NT2/D1 (cell line): Measurements from ENCODE around the gene MAGI1.

Experiments used
- DNase-seq: peaks from one replicate; pipeline ENCODE4 v3.0.0-alpha.2; 2011; ENCODE audit warnings: low read depth, low spot score
- H3K27me3 ChIP-seq: 2 replicates; pipeline ENCODE4 v1.6.0; 2011; ENCODE audit warnings: mild to moderate bottlenecking; ENCODE audit not compliant: insufficient read length, insufficient read depth
- H3K36me3 ChIP-seq: 2 replicates; pipeline ENCODE4 v1.6.1; 2011; ENCODE audit warnings: mild to moderate bottlenecking, low read length, mixed read lengths; ENCODE audit not compliant: insufficient read depth, insufficient read length
- H3K4me1 ChIP-seq: 2 replicates; pipeline ENCODE4 v1.5.1; 2011; ENCODE audit not compliant: insufficient read depth, insufficient read length
- H3K4me3 ChIP-seq: 2 replicates; pipeline ENCODE4 v1.5.1; 2011; ENCODE audit warnings: low read depth; ENCODE audit not compliant: insufficient read length
- H3K9ac ChIP-seq: 2 replicates; pipeline ENCODE4 v1.6.0; 2011; ENCODE audit warnings: low read depth; ENCODE audit not compliant: insufficient read length
- H3K9me3 ChIP-seq: 2 replicates; pipeline ENCODE4 v1.5.1; 2011; ENCODE audit warnings: mild to moderate bottlenecking, low read length; ENCODE audit not compliant: insufficient read depth
- SUZ12 ChIP-seq: IDR thresholded peaks from 2 replicates; pipeline ENCODE4 v1.6.1; 2011; ENCODE audit not compliant: insufficient read length, insufficient read depth; ENCODE audit errors: extremely low read depth
- YY1 ChIP-seq: IDR thresholded peaks from 2 replicates; pipeline ENCODE4 v1.6.1; 2011; ENCODE audit not compliant: insufficient read length, insufficient read depth
- ZNF274 ChIP-seq: IDR thresholded peaks from 2 replicates; pipeline ENCODE4 v1.6.1; 2011; ENCODE audit warnings: mild to moderate bottlenecking, low read depth, low read length

The MAGI1 gene

DNA sequence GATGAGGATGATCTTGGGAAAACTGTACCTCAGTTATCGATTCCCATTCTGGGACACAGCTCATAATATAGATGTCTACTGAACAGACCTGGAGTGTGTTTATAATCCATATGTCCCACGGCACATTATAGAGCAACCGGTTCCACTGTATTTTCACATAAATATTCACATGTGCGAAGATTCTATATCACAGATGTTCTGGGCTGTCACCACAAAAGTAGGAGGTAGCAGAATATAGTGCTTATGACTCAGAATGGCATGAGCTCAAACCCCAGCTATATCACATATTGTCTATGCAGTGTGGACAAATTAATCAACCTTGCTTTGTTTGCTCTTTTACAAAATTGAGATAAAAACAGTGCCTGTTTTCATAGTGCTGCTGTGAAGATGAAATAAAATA, 710.6 kb downstream of the MAGI1 start:
- Histone ChIP-seq H3K27me3 (no peaks in the 10 kb centered on the region), H3K9ac (no peak overlapping the region), H3K4me3 (no peak overlapping the region), H3K36me3 (no peaks in the 10 kb centered on the region), H3K9me3 (peaks cover 8% of the 10 kb centered on the region; the same call in 1 of the 2 replicates), H3K4me1 (no peaks in the 10 kb centered on the region)
- TF ChIP-seq ZNF274 (no peak), SUZ12 (no peak), YY1 (no peak)
- no peak for DNase-seq

DNA sequence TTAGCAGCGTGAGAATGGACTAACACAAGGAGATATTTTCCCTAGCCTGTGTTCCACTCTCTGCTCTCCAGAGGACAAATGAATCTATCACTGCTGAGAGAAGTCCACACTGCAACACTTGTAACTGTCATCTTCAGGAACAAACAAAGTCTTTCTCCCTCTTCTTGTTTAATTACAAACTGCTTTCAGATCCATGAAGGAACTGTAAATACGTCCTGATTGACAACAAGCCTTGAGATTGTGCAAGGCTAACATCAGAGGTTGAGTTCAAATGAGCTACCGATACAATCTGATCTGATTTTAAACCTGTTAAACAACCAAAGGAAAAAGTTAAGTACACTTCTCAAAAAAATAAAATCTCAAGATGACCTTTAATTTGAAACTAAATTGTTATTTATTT, 712.1 kb downstream of the MAGI1 start:
- no peak overlapping the region for H3K4me3 ChIP-seq
- DNase-seq, result no peak
- H3K4me1 ChIP-seq, result no peaks in the 10 kb centered on the region
- peaks cover 8% of the 10 kb centered on the region; the same call in 1 of the 2 replicates for H3K9me3 ChIP-seq
- H3K27me3 ChIP-seq, result no peaks in the 10 kb centered on the region
- H3K36me3 ChIP-seq, result no peaks in the 10 kb centered on the region
- TF ChIP-seq YY1, result no peak
- no peak for TF ChIP-seq ZNF274
- TF ChIP-seq SUZ12, result no peak
- H3K9ac ChIP-seq, result no peak overlapping the region

DNA sequence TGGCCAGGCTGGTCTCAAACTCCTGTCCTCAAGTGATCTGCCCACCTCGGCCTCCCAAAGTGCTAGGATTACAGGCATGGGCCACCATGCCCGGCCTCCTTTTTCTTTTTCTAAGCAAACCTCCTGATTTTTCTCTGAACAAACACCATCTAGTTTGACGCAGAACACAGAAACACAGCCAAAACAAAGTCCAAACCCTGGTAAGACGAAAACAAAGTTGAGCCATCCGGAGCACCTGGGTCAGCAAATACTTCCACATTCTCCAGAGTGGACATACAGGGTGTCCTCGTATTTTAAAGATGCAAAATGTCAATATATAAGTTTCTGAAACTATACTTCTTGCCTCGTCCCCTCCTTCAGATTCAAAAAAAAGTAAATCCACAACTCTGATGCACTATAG, 715.8 kb downstream of the MAGI1 start:
- no peaks in the 10 kb centered on the region for H3K4me1 ChIP-seq
- H3K36me3 ChIP-seq, result no peaks in the 10 kb centered on the region
- no peaks in the 10 kb centered on the region for H3K27me3 ChIP-seq
- DNase-seq, result no peak
- peaks cover 16% of the 10 kb centered on the region; the same call in 1 of the 2 replicates for H3K9me3 ChIP-seq
- H3K9ac ChIP-seq, result no peak overlapping the region
- no peak overlapping the region for H3K4me3 ChIP-seq
- TF ChIP-seq YY1 (no peak), ZNF274 (no peak), SUZ12 (no peak)

DNA sequence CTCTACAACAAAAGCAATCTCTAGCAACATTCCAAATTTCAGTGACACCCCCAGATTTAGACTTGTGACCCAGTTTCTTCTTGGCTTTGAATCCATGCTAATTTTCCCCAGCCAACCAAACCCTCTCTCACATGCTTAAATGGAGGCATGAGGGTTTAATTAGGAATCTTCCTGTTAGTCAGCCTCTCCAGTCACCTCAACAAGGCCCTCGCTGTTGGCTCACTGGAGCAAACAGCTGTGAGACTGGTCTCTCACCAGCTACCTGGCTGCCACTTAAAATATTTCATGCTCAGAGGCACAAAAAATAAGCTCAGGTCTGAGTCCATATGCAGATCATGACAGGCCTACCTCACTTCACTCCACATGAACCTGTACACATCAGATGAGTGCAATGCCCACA, 720.5 kb downstream of the MAGI1 start:
- no peak for TF ChIP-seq ZNF274
- TF ChIP-seq SUZ12, result no peak
- TF ChIP-seq YY1, result no peak
- peaks cover 8% of the 10 kb centered on the region; the same call in 1 of the 2 replicates for H3K9me3 ChIP-seq
- no peaks in the 10 kb centered on the region for H3K36me3 ChIP-seq
- DNase-seq, result no peak
- no peak overlapping the region for H3K4me3 ChIP-seq
- no peaks in the 10 kb centered on the region for H3K27me3 ChIP-seq
- H3K4me1 ChIP-seq, result no peaks in the 10 kb centered on the region
- no peak overlapping the region for H3K9ac ChIP-seq

DNA sequence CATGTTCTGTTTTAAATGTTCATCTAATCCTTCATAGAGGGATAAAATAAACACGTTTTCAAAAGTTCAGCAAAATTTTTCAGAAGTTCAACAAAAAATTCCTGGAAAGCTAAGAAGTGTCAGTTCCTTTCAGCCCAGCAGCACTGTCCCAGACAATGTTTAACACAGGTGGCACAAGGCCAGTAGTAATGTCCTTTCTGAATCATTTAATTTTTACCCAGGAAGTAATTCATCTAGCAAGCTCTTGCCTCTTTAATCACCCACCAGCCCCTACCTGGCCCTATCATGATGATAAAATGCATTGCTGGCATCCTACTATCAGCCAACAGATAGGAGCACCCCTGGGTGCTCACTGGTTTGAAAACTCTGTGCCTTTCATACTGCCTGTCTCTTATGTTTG, 723.8 kb downstream of the MAGI1 start:
- no peak overlapping the region for H3K9ac ChIP-seq
- H3K36me3 ChIP-seq, result no peaks in the 10 kb centered on the region
- no peaks in the 10 kb centered on the region for H3K27me3 ChIP-seq
- no peaks in the 10 kb centered on the region for H3K9me3 ChIP-seq
- H3K4me3 ChIP-seq, result no peak overlapping the region
- DNase-seq, result no peak
- TF ChIP-seq YY1, result no peak
- TF ChIP-seq SUZ12, result no peak
- no peak for TF ChIP-seq ZNF274
- H3K4me1 ChIP-seq, result no peaks in the 10 kb centered on the region

DNA sequence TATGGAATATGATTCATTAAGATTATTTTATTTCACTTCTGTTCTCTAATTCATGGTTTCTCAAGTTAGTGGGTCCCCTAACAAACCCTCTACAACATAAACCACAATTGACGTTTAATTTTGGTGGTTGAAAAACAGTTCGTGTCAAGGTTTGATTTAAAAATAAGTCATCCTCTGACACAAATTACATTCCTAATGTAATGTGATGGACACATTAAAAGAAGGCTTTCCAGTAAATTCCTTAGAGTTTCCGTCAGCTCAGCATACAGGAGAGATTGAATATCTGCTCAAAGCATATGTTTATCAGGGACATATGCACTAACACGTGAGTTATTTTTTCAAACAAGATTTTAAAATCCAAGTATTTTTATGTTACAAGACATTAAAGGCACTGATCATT, 724.4 kb downstream of the MAGI1 start:
- TF ChIP-seq ZNF274 (no peak), SUZ12 (no peak), YY1 (no peak)
- H3K9ac ChIP-seq, result no peak overlapping the region
- DNase-seq, result no peak
- H3K27me3 ChIP-seq, result no peaks in the 10 kb centered on the region
- H3K36me3 ChIP-seq, result no peaks in the 10 kb centered on the region
- no peaks in the 10 kb centered on the region for H3K9me3 ChIP-seq
- no peaks in the 10 kb centered on the region for H3K4me1 ChIP-seq
- H3K4me3 ChIP-seq, result no peak overlapping the region

DNA sequence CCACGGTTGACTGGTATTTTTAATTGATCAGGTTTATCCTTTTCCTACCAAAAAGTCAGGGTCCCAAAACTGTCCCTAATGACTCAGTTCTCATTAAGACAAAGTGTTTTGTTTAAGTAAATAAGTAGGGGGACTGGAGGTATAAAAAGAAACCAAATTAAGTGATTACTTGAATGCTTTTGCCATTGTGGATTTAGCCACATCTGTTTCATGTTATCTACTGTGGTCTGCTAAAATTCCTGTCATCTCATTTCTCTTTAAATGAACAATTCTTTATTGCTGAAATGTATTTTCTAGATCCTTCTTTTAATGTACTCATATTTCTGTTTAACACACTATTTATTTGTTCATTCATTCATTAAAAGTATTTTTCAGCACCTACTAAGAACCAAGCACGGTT, 725.1 kb downstream of the MAGI1 start:
- H3K27me3 ChIP-seq, result no peaks in the 10 kb centered on the region
- H3K4me3 ChIP-seq, result no peak overlapping the region
- H3K9ac ChIP-seq, result no peak overlapping the region
- H3K9me3 ChIP-seq, result no peaks in the 10 kb centered on the region
- TF ChIP-seq YY1, result no peak
- TF ChIP-seq ZNF274, result no peak
- no peak for TF ChIP-seq SUZ12
- no peaks in the 10 kb centered on the region for H3K4me1 ChIP-seq
- H3K36me3 ChIP-seq, result no peaks in the 10 kb centered on the region
- DNase-seq, result no peak

DNA sequence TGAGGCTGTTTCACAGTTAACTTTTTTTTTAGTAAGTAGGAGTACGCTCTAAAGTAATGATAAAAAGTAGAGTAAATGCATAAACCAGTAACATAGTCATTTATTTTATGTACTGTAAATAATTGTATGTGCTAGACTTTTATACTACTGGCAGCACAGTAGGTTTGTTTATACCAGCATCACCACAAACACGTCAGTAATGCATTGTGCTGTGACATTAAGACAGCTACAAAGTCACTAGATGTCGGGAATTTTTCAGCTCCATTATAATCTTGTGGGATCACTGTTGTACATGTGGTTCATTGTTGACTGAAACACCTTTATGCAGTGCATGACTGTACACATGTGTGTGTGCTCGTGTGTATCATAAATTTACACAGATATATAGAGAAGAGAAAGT, 732.9 kb downstream of the MAGI1 start:
- Histone ChIP-seq H3K9me3 (no peaks in the 10 kb centered on the region), H3K4me1 (no peaks in the 10 kb centered on the region), H3K36me3 (no peaks in the 10 kb centered on the region), H3K4me3 (no peak overlapping the region), H3K27me3 (no peaks in the 10 kb centered on the region), H3K9ac (no peak overlapping the region)
- TF ChIP-seq YY1 (no peak), ZNF274 (no peak), SUZ12 (no peak)
- no peak for DNase-seq
